NCI-H1436 (cell line): ENCODE measurements around the gene ITPK1.
A peak's percentile ranks its signal among the peaks of the same experiment; 100 is the strongest.

Source experiments
- DNase-seq: peaks from one replicate; lab custom pipeline; 2025; lab: John Stamatoyannopoulos, UW

The ITPK1 gene

DNA sequence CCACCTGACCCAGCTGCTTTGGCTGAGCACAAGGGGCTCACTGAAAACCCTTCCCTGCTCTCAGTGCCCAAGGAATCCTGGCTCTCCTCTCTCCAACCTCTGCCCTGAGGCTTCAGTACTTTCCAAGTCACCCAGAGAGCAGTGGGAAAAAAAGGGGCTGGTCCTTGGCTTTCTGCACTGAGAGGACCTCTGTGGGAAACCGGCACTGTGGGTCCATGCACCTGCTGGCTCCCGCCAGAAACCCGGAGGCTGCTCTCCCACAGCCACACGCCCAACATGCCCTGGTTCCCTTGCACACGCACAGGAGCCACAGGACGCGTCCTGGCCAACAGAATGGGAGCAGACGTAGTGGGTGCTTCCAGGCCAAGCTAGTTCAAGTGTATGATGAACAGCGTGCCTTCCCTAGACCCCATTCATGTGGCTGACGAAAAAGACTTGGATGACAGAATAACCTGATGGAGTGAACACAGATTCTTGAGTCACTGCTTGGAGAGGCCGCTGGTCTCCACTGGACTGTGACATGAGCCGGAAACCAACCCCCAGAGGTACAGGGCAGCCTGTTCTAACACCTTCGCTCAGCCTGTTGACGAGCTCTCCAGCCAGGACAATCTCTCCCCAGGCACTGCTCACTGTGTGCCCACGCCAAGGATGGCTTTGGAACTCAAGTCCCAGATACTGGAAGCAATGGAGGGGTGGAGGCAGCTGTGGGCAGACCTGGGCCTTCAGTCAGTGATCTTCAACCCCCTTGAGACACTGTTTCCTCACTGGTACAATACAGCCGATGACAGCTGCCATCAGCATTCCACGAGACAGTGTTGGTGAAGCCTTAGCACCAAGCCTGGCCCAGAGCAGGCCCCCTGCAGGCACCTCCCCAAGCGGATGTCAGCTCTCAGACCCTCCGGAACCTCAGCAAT lies 87.7 kb downstream of the ITPK1 start:
- DNase-seq, result no peak

- DNase-seq, result no peak
Observed at GRCh38 chr14:93026339-93026738, 89.4 kb downstream of the ITPK1 start.

DNA sequence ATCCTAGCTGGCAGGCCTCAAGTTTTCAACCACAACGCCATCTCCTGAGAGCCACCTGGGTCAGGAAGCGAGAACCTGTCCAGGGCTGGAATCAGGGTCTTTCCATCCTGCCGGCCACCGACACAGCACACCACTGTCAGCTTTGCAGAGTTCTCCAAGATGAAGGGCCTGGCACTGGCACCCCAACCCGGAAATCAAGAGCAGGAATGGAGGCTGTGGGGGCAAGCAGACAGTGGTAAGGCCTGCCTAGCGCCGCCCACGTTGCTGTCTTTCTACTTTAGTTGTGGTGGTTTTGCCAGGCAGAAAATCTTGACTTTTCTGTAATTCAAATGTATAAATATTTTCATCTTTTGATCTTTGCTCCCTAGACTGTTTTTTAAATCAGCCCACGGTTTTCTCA lies 90.7 kb downstream of the ITPK1 start:
- DNase-seq, result no peak

DNA sequence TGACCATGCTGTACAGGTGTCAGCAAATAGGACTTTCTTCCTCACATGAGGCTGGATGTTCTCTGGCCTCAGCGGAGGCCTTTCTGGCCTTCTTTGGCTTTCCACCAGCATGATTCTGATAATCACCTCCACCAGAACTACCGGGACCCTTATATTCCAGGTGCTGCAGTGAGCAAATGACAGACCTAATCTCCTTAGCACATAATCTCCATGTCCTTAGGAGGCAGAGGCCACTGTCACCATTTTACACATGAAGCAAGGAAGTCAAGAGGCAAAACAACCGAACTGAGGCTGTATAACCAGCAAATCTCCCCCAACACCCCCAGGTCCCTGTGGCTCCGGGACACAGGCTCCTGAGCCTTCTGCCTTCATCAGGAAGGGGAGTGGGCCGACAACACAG lies 91.2 kb downstream of the ITPK1 start:
- DNase-seq, result no peak

GRCh38 chr14:93023802-93024434 lies 91.8 kb downstream of the ITPK1 start:
- no peak for DNase-seq

- peak; percentile 31 for DNase-seq
Observed at GRCh38 chr14:93023039-93023438, 92.7 kb downstream of the ITPK1 start.

GRCh38 chr14:93019970-93020369 lies 95.8 kb downstream of the ITPK1 start:
- DNase-seq, result no peak

DNA sequence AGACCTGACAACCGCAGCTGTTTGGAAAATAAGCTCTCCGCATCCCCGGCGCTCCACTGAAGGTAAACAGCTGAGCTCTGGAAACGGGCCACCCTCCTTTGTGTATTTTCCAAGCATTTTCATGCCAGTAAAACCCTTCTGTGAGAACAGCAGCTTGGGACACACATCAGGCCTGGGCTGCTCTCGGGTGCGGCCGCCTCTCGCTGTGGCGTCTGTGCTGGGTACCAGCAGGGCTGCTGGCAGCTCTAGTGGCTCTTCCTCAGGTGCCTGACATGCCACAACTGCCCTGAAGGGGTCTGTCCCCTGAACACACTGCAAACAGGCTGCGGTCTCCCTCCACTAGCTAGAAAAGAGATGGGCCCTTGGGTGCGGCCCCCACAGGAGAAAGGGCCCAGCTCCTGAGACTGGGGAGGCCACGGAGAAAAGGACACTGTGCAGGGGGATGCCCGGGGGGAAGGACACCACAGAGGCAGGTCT lies 96.3 kb downstream of the ITPK1 start:
- DNase-seq, result no peak

GRCh38 chr14:93018366-93018765 lies 97.4 kb downstream of the ITPK1 start:
- no peak for DNase-seq

- DNase-seq, result no peak
Observed at GRCh38 chr14:93017898-93018297, 97.8 kb downstream of the ITPK1 start.

DNA sequence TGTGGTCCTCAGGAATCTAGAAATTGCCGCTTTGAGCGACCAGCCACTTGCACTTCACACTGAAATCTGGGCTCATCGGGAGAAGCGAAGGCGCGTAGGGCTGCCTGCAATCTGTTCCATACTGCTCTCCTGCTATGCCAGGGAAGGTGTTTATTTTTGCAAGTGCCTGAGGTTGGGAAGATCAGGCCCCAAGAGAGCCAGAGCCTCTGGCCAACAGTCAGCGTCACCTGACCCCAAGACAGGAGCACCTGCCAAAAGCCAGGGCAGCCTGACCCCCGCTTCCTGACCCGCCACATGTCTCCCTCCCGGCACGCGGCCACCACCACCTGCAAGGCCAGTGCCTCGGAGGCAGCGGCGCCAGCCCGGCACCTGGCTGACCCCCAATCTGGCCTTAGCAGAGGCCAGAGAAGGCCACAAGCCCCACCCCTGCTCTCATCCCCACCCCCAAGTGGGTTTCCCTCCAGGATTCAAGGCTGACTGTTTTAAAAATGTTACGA lies 98.4 kb downstream of the ITPK1 start:
- no peak for DNase-seq

GRCh38 chr14:93016275-93016845 lies 99.4 kb downstream of the ITPK1 start:
- no peak for DNase-seq

GRCh38 chr14:93015505-93015904 lies 100.2 kb downstream of the ITPK1 start:
- no peak for DNase-seq

DNA sequence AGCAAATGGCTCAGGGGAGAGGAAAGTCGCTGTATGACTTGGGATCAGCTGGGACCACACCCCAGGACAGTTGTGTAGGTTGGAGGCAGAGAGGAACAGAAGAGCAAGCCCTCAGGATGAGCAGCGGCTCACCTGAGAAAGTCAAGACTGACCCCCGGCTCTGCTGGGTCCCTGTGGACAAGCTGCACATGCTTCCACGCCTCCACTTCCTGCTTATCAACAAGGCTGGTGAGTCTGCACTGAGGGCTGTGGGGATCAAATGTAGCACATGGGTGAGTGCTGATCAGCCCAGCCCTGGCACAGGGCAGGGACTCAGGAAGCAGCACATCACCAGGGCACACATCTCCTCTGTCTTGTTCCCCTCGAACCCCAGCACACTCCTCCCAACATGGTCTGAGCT lies 100.7 kb downstream of the ITPK1 start:
- no peak for DNase-seq

- no peak for DNase-seq
Observed at GRCh38 chr14:93014058-93015023, 101.4 kb downstream of the ITPK1 start.

DNA sequence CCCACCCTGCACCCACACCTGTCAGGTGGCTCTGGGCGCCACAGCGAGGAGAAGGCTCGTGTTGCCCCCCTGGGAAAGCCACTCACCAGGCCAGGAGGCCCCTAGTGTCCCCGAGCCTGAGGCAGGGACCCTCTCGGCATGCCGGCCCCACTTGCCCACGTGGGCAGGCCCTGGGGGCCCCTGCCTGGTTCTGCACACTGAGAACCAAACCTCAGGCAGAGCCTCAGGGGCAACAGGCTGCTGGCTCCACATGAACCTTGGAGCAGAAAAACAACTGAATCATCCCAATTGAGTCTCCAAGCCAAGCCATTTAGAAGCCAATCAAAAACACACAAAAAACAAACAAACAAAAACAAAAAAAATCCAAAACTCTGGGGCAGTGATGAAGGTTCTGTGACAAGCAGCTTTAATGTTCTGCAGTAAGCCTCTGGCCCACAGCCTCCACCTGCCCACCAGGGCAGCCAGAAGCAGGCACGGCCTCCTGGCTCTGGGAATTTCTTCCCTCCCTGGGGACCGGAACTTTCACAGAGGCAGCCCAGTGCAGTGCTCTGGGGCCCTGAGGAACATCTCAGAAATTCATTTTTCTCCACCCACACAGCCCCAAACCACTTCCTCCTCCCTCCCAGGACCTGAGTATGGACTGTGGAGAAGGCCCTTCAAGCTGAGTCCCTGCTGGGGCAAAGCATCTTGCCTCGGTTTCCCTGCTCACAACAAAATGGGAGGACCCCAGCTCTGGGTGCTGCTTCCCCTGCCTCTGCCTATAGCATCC lies 102.6 kb downstream of the ITPK1 start:
- no peak for DNase-seq

- no peak for DNase-seq
Observed at GRCh38 chr14:93012506-93012905, 103.2 kb downstream of the ITPK1 start.

DNA sequence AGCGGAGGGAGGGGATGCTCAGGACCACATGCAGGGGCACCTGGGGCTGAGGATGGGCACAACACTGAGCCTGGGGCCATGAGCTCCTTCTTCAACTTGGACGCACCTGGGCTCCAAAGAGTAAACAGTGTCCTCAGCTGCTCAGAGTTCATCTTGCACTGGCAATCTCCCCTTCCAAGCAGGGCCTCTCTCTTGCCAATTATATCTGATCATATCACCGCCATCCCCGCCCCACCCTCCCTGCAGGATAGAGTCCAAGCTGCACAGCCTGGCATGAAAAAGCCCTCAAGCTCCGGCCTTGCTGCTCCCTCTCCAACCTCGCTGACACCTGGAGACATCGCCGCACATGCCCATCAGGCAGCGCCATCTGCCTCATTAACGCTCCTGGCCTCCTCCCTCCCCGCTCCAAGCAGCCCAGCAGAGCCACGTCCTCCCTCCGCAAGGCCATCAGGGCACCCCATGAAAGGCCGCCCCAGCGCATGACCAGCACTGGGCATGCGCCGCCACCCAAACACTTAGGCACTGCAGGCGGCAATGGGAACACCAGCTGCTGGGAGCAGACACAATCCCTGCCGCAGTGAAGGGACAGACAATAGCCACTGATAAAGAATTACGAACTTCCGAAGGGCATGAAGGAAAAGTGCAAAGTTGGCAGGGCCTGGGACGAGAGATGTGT lies 103.9 kb downstream of the ITPK1 start:
- no peak for DNase-seq

GRCh38 chr14:93011141-93011529 lies 104.6 kb downstream of the ITPK1 start:
- no peak for DNase-seq

- no peak for DNase-seq
Observed at GRCh38 chr14:93010522-93011140, 105.1 kb downstream of the ITPK1 start.
